ENCODE results near the gene CTBP2.
A peak's percentile ranks its signal among the peaks of the same experiment; 100 is the strongest.
"Not testable (repeated sequence)": the region's sequence is repeated elsewhere in the genome, so short reads cannot be mapped to it uniquely, and the experiment has no call there.

Gene CTBP2

DNA sequence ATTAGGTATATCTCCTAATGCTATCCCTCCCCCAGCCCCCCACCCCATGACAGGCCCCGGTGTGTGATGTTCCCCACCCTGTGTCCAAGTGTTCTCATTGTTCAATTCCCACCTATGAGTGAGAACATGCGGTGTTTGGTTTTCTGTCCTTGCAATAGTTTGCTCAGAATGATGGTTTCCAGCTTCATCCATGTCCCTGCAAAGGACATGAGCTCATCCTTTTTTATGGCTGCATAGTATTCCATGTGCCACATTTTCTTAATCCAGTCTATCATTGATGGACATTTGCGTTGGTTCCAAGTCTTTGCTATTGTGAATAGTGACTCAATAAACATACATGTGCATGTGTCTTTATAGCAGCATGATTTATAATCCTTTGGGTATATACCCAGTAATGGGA lies 18.7 kb upstream of the CTBP2 start:
- not testable (repeated sequence) for DNase-seq

DNA sequence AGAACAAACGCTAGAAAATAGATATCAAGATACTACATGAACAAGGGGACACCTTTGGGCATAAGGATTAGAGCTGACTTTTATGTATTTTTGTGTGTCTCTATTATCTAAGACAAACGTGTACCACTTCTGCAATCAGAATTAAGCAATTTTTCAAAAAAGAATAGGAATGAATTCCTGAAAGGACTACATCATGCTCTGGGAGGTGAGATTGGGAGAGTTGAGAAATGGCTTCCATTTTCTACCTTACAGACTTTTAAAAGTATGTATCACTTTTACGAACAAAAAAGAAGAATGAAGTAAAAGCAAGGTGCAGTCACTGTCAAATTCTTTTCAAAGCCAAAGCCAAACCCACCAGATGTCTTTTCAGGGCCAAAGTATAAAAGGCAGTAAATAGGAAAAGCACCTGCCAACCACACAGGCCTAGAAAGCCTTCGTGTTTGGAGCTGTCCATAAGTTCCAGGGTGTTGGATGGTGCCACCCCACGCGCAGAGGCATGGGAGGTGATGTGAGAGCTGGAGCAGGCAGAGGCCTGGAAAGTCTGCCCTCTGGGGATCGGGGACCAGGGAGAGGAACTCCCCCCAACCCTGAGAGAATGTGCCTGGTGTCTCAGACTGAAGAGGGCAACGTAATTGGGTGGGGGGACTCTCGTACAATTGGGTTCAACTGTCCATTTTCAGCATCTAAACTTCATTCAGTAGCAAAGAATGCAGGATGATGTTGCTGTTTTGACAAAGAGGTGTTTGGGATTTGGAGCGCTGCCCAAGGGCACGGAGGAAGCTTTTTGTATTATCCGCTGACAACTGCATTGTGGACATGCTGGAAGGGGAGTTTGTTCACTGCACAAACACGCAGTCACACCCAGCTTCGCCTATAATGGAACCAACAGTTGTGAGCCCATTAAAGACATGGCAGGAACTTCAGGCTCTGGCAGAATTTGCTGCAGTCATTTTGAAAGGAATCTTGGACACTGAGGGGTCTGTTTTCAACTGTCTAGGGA lies 17.6 kb upstream of the CTBP2 start:
- DNase-seq = no peak

DNA sequence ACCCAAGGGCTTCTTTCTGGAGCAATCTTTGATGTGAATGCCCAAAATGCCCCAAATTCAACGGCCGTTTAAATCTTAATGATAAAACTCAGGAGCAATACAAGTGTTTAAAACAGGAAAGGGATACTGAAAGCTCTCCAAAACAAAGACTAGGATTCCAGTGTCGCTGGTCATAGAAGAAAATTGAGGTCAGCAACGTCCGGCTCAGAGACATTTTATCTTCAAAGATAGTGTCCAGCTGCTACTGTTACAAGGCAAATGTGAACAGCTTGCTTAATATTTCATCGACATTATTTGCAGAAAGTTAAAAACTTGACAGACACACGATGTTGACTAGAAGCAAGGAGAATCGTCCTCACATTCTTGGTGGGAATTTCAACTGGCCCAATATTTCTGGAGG lies 15.4 kb upstream of the CTBP2 start:
- DNase-seq = no peak

DNA sequence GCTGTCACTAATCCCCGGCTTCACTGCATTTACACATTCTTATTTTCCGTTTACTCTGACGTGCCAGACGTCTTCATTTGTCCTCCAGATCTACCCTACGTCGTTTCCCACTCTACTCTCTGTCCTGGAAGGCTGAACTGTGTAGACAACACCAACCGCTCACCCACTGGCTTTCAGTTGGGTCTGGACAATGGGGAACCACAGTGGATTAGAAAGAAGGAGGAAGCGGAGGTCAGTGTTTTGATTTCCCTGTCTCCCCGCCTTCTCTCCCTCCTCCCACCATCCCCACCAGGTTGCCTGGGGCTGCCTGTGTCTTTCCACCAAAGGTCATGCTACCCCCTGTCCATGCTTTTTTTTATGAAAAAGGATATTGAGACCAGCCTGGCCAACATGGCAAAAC lies 14.0 kb upstream of the CTBP2 start:
- no peak for DNase-seq

GRCh38 chr10:125172694-125173093 lies 12.3 kb upstream of the CTBP2 start:
- no peak for DNase-seq

DNA sequence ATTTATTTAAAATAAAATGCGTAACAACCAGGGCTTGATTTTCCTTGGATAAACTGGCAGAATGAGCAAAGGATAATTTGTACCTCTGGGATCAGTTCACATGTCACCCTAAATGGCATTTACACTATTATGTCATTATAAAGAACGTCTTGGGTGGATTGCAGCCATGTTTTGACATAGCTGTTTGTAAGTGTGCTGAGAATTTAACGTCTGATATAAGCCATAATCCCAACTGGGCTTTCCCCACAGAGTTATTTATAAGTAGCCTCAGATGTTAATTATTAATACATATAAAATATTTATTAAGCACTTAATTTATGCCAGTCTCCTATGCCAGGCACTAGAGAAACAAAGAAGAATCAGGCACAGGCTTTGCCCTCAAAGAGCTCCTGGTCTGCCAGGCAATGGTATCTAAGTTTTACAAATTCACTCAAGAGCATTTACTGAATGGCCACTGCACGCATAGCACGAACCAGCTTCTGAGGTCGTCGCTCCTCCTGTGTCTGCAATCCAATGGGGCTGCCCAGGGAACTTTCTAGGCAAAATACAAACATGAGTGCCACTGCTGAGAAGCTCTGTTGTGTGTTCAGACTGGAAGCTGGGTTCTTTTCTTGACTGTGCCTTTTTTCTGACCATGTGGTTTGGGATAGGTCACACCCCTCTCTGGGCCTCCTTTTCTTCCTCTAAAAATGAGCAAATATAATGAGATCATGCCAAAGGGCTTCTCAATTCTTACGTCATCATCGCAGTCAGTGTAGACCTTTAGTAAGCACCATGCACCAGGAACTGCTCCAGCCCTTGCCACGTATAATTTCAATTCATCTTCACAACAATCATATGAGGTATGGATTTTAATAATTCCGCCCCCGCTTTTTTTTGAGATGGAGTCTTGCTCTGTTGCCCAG lies 11.3 kb upstream of the CTBP2 start:
- DNase-seq = no peak

- no peak for DNase-seq
Observed at GRCh38 chr10:125169915-125170314, 9.6 kb upstream of the CTBP2 start.

- DNase-seq = no peak
Observed at GRCh38 chr10:125169279-125169678, 8.9 kb upstream of the CTBP2 start.

GRCh38 chr10:125166658-125167057 lies 6.3 kb upstream of the CTBP2 start:
- no peak for DNase-seq

DNA sequence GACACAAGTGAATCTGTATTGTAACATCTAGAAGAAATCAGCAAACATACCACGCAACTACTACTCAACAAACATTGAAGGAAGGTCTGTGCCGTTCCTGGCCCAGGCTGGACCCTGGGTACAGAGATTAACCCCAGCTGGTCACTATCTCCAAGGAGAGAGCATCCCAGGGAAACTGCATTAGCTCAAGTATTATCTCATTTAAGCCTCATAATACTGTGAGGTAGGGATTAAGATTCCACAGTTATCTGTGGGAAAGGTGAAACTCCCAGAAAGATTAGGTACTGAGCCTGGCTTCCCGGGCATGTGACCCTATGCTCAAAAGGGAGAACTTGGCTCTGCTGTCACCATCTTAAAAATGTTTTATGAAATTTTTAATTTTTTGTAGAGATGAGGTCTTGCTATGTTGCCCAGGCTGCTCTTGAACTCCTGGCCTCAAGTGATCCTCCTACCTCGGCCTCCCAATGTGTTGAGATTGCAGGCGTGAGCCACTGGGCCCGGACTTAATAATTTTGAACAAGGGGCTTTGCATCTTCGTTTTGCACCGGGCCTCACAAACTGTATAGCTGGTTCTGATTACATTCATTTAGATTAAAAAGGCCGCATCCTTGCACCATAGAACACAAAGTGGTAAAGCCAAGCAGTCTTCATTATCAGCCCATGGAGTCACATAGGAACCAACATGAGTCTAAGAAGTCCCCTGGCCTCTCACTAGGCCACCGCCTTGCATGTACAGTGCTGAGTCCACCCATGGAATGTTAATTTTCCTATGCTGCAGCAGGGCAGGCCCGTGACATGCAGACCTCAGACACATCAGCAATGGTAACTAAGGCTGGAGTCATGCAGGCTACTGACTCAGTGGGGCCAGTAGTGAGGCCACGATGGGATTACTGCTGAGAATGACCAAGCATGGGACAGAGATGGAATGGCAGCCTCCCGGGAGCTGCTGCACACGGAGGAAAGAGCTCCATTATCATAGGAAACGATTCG lies 5.5 kb upstream of the CTBP2 start:
- DNase-seq = no peak

GRCh38 chr10:125164421-125164820 lies 4.1 kb upstream of the CTBP2 start:
- DNase-seq = no peak

DNA sequence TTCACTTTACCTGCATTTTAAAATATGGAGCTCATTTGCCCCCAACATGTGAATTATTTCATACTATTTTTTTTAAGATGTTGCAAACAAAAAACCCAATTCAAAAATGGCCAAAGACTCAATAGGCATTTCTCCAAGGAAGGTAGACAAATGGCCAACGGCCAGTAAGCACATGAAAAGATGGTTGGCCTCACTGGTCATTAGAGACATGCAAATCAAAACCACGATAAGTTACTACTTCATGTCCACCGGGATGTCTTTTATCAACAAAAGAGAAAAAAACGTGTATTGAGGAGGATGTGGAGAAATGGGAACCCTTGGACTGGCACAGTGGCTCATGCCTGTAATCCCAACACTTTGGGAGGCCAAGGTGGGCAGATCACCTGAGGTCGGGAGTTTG lies 3.4 kb upstream of the CTBP2 start:
- no peak for DNase-seq

- DNase-seq = not testable (repeated sequence)
Observed at GRCh38 chr10:125163312-125163711, 2.9 kb upstream of the CTBP2 start.

DNA sequence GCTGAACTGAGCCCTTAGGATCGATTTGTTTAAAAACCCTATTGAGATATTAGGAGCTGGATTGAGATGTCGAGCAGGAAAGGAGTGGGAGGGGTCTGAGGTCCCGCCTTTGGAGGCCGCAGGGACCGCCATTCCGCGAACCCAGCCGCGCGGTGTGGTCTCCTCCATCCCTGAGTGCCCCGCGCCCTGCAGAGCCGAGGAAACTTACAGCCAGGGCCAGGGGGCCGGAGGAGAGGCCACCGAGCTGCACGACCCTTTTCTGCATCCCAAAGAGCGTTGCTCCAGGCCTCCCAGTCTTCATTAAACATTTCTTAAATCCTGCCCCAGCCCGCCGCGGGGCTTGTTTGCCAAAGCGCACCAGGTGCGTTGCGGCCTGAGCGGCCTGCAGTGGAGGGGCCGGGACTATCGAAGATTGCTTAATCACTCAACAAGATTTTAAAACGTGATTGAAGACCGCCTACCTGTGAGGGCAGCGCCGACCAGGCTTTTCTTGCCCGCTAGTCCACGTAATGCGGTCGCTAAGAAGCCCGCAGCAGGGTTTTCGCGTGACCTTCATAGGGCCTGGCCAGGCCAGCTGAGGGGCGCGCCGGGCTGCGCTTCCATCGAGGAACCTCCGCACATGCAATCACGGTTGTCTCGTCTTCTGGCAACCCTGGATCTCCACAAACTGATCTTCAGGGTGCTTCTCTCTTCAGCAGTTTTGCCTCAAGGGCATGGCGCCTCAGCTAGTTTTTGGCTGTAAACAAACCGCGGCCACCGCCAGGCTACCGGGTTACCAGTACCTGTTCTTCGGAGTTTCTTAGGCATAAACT lies 2.0 kb upstream of the CTBP2 start:
- no peak for DNase-seq

DNA sequence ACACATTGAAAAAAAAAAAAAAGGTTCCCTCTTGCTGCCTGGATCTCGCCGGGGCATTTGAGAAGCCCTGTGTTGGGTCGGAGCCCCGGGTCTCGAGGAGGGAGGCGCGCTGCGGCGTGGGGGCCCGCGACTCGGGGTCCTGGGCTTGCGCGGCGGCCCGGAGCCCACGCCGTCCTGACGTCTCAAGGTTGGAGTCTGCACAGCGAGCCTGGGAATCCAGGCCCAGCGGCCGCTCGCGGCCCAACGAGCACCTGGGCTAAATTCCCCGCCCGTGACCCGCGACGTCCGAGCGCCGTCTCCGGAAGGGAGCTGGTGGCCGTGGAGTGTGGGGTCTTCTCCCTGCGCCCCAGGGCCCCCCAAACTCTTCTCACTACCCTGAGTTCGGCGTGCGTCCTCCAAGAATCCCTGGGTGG lies 1.4 kb upstream of the CTBP2 start:
- no peak for DNase-seq

GRCh38 chr10:125160856-125161706 lies 718 bp upstream of the CTBP2 start:
- DNase-seq = peak; percentile 91

- DNase-seq = no peak
Observed at GRCh38 chr10:125159486-125159931, 854 bp downstream of the CTBP2 start.

GRCh38 chr10:125158601-125159485 lies 1.5 kb downstream of the CTBP2 start:
- no peak for DNase-seq

DNA sequence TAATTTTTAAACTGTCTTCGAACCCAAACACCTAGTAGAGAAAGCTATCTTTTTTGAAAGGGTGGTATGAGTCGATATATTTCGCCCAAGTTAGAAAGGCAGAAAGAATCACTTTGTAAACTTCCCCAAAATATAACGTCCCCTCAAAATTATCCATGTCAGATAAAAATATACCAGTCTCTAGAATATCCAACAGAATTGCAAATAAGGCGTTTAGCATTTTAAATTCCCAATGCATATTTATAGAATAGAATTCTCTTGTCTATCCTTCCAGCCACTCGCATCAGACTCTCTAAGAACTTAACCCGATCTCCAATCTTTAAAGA lies 2.1 kb downstream of the CTBP2 start:
- no peak for DNase-seq

- no peak for DNase-seq
Observed at GRCh38 chr10:125157505-125157904, 2.9 kb downstream of the CTBP2 start.
